Thyroid gland (tissue), 4 donors: ENCODE data around the gene ZNF648. TPM values are rescaled to one million over a fixed set of nuclear protein-coding genes. Genes with fewer than 3 reads are reported as not detected.

Experiments
- DNase-seq, 2 donors: peaks; one replicate each; pipeline ENCODE4 v3.0.0-alpha.2; 2019
- H3K27ac ChIP-seq, 3 donors: fragments of 200-600 bp; sonication (generic); 1 replicate in 2 of 3; 2 replicates in 1 of 3; pipeline ENCODE4 v1.5.1; 2016 to 2019; ENCODE audit warnings: mild to moderate bottlenecking in 1 of 3, moderate library complexity in 1 of 3
- H3K27me3 ChIP-seq: fragments of 200-600 bp; sonication (generic); one replicate; pipeline ENCODE4 v1.5.1; 2019
- H3K36me3 ChIP-seq, 2 donors: fragments of 200-600 bp; sonication (generic); one replicate each; pipeline ENCODE4 v1.5.1; 2016 to 2019
- H3K4me1 ChIP-seq, 2 donors: fragments of 200-600 bp; sonication (generic); one replicate each; pipeline ENCODE4 v1.5.1; 2017 to 2019
- H3K4me3 ChIP-seq, 3 donors: fragments of 200-600 bp; sonication (generic); replicated peaks in 1 of 3; 1 replicate in 2 of 3; 2 replicates in 1 of 3; pipeline ENCODE4 v1.5.1; 2016; ENCODE audit warnings: mild to moderate bottlenecking in 1 of 3
- H3K9me3 ChIP-seq: fragments of 200-600 bp; sonication (generic); one replicate; pipeline ENCODE4 v1.5.1; 2017
- POLR2A ChIP-seq, 2 donors: fragments of 450-650 bp; IDR thresholded peaks; one replicate each; pipeline ENCODE4 v1.6.1; 2017; ENCODE audit warnings: antibody characterized with exemption in 2 of 2, mild to moderate bottlenecking in 2 of 2, moderate library complexity in 1 of 2
- WGBS, 2 donors: methylation state at CpG; one replicate each; pipeline ENCODE4 v1.1.5; 2017; 5-methylcytosine and 5-hydroxymethylcytosine counted together
- intact Hi-C: fragments of 100-400 bp; cut with DNase I; formaldehyde crosslinking; loops from one replicate; pipeline ENCODE4 v1.15.1; 2023
- total RNA-seq, 4 donors: library from RNA; depleted of rRNA; stranded (reverse); fragments of >200 nt; gene quantifications; one replicate each; pipeline ENCODE4 v1.2.3, GENCODE V29; 2016
- TF ChIP-seq, protein P1 (sequence below), 6 experiments: fragments of 200-600 bp in 3 of 6; fragments of 450-650 bp in 3 of 6; sonication (generic) in 3 of 6; IDR thresholded peaks; one replicate each; pipeline ENCODE4 v1.5.1; 2016 to 2019; ENCODE audit warnings: antibody characterized with exemption in 6 of 6, mild to moderate bottlenecking in 2 of 6, inconsistent platforms in 1 of 6, moderate library complexity in 1 of 6

The ZNF648 gene
- total RNA-seq, 4 donors from 2014 or later: 0.24 TPM; not detected in 3

DNA sequence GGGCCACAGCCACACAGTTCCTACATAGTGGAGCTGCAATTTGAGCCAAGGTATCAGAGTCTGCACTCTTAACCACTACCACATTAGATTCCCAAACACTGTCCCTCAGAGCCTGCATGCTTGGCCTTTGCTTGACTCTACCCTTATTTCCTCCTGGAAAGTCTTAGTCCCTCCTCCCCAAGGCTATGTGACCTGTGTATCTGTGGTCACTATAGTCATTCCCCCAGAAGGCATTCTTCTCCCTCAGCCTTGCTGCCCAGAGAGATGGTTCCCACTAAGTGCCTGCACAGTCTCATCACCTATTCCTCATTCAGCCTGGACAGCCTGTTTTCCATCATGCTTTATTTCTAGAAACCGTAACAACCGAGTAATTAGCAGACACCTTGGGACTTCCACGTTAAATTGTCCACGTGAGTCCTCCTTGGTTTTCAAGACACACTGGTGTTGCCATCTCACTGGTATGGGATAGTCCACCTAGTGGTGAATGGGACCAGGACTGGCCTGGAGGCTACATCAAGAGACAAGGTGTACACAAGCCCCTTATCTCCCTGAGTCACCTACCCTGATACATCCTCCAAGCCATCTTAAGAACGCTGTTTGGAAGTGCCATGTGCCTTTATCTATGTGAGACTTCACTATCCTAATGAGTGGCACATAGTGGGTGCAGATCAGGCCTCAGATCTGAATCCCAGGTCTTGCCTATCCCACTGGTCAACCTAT, 3.8 kb upstream of the ZNF648 start:
- no peak for TF ChIP-seq POLR2A (IDR thresholded peaks at IDR 0.05)
- TF ChIP-seq, protein P1, sequence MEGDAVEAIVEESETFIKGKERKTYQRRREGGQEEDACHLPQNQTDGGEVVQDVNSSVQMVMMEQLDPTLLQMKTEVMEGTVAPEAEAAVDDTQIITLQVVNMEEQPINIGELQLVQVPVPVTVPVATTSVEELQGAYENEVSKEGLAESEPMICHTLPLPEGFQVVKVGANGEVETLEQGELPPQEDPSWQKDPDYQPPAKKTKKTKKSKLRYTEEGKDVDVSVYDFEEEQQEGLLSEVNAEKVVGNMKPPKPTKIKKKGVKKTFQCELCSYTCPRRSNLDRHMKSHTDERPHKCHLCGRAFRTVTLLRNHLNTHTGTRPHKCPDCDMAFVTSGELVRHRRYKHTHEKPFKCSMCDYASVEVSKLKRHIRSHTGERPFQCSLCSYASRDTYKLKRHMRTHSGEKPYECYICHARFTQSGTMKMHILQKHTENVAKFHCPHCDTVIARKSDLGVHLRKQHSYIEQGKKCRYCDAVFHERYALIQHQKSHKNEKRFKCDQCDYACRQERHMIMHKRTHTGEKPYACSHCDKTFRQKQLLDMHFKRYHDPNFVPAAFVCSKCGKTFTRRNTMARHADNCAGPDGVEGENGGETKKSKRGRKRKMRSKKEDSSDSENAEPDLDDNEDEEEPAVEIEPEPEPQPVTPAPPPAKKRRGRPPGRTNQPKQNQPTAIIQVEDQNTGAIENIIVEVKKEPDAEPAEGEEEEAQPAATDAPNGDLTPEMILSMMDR (IDR thresholded peaks at IDR 0.05): no peak
- no peaks in the 10 kb centered on the region for H3K27me3 ChIP-seq
- WGBS, 2 donors: 93 to 94% methylated on average over 5 of the region's 5 CpGs
- H3K4me3 ChIP-seq: no peak overlapping the region
- H3K36me3 ChIP-seq: no peaks in the 10 kb centered on the region
- intact Hi-C loops: no loop called here
- no peaks in the 10 kb centered on the region for H3K4me1 ChIP-seq
- no peaks in the 10 kb centered on the region for H3K9me3 ChIP-seq
- no peak for DNase-seq
- no peak overlapping the region for H3K27ac ChIP-seq

DNA sequence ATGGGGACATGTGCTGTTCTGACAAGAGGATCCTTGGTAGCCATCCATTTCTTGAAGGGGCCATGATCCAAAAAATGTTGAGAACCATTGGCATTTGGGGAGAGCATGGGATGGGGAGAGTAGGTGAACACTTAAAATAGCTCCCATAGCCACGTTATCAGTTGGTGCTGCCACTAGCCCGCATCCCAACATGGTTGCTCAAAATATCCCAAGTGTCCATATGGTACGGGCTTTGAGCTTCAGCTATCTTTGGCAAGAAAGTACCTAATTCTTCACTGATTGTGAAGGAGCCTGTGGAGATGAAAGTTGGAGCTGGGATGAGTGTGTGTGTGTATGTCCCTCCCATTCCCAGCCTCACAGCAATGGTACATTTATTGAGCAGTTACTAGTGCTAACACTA, 3.1 kb upstream of the ZNF648 start:
- intact Hi-C loops: no loop called here
- H3K27me3 ChIP-seq: no peaks in the 10 kb centered on the region
- no peak overlapping the region for H3K4me3 ChIP-seq
- no peaks in the 10 kb centered on the region for H3K36me3 ChIP-seq
- TF ChIP-seq, protein P1 (IDR thresholded peaks at IDR 0.05): no peak
- no peak for TF ChIP-seq POLR2A (IDR thresholded peaks at IDR 0.05)
- WGBS, 2 donors: 92 to 95% methylated on average over 3 of the region's 3 CpGs
- no peak overlapping the region for H3K27ac ChIP-seq
- H3K4me1 ChIP-seq: no peaks in the 10 kb centered on the region
- no peak for DNase-seq
- no peaks in the 10 kb centered on the region for H3K9me3 ChIP-seq

DNA sequence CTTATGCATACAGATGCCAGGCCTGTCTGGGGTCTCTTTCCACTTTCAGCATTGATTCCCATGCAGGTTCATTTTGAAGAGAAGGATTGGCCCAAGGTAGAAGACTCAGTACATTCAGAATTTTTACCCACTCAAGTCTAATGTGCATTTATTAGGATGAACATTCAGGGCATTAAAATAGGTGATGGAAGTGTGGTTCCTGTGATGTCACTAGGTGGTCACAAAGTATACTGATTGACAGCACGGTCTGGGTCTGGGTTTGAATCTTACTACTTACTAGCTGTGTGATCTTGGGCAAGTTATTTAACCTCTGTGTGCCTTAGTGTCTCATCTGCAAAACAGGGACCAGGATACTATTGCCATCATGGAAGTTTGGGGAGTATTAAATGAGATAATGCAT, 711 bp upstream of the ZNF648 start:
- TF ChIP-seq, protein P1 (IDR thresholded peaks at IDR 0.05): no peak
- no peak for TF ChIP-seq POLR2A (IDR thresholded peaks at IDR 0.05)
- Histone ChIP-seq H3K4me3 (no peak overlapping the region), H3K27me3 (no peaks in the 10 kb centered on the region), H3K9me3 (no peaks in the 10 kb centered on the region), H3K27ac (no peak overlapping the region), H3K4me1 (no peaks in the 10 kb centered on the region), H3K36me3 (no peaks in the 10 kb centered on the region)
- DNase-seq: no peak
- WGBS, 2 donors: 86 to 97% methylated on average over 1 of the region's 1 CpG
- intact Hi-C loops: no loop called here

DNA sequence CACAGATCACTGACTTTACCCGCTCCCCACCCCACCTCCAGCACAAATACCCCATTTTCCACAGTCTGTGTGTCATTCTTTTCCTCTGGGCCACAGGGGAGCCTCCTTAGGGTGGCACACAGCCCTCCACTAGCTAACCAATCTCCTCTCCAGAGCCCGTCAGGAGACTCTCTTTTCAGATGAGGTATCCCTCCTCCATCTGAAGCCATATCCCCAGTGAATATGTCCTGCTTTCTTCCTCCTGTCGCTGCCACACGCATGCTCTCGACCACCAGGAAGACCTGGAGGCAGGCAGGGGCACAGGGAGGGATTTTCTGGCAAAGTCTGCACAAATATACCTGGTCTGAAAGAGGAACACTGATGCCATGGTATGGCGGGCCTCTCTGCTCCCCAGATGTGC, 635 bp downstream of the ZNF648 start:
- H3K27ac ChIP-seq: no peak overlapping the region
- no peaks in the 10 kb centered on the region for H3K36me3 ChIP-seq
- intact Hi-C loops: no loop called here
- H3K27me3 ChIP-seq: no peaks in the 10 kb centered on the region
- TF ChIP-seq, protein P1 (IDR thresholded peaks at IDR 0.05): no peak
- no peak for TF ChIP-seq POLR2A (IDR thresholded peaks at IDR 0.05)
- no peaks in the 10 kb centered on the region for H3K4me1 ChIP-seq
- no peak overlapping the region for H3K4me3 ChIP-seq
- WGBS, 2 donors: 82 to 87% methylated on average over 6 of the region's 6 CpGs
- DNase-seq: no peak
- no peaks in the 10 kb centered on the region for H3K9me3 ChIP-seq

DNA sequence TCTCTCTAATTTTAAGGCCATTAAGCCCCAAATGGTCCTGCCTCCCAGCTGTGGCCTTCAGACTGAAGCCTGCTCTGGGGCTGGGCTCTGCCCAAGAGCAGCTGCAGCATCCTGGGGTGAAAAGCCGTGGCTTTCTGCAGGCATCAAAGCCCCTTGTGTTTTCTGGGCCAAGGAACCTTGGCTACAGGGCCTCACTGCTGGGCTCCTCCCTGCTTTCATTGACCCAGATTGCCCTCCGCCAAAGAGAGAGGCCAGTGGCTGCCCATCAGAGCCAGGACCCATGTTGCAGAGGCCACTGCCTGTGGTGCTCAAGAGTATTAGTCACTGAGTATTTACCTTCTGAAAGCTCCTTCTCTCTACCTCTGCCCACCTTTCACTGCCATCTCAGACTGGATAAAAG, 1.6 kb downstream of the ZNF648 start:
- DNase-seq: no peak
- Histone ChIP-seq H3K4me3 (no peak overlapping the region), H3K27ac (no peak overlapping the region), H3K36me3 (no peaks in the 10 kb centered on the region), H3K9me3 (no peaks in the 10 kb centered on the region), H3K27me3 (no peaks in the 10 kb centered on the region), H3K4me1 (no peaks in the 10 kb centered on the region)
- TF ChIP-seq POLR2A (IDR thresholded peaks at IDR 0.05): no peak
- TF ChIP-seq, protein P1 (IDR thresholded peaks at IDR 0.05): no peak
- WGBS, 2 donors: 89 to 100% methylated on average over 1 to 2 of the region's 2 CpGs
- intact Hi-C loops: loop anchor here (5.0 kb wide), 1 partner anchor 583 kb away; no protein-coding TSS in a partner anchor
